Upper lobe of left lung (tissue), 4 donors: ENCODE data around the gene MARCHF4.

Source experiments
- EP300 ChIP-seq, 4 donors: sonication (generic); formaldehyde crosslinking; IDR thresholded peaks; one replicate each; pipeline ENCODE4 v1.5.1; 2017; ENCODE audit warnings: antibody characterized with exemption in 4 of 4, control low read depth in 2 of 4
- POLR2A ChIP-seq, 4 donors: fragments of 450-650 bp; IDR thresholded peaks; one replicate each; pipeline ENCODE4 v1.5.1; 2016 to 2017; ENCODE audit warnings: antibody characterized with exemption in 4 of 4, mild to moderate bottlenecking in 2 of 4
- POLR2AphosphoS5 ChIP-seq, 2 donors: sonication (generic); formaldehyde crosslinking; IDR thresholded peaks; one replicate each; pipeline ENCODE4 v1.5.1; 2017; ENCODE audit warnings: antibody characterized with exemption in 2 of 2

- TF ChIP-seq EP300 (IDR thresholded peaks at IDR 0.05) (no peak), POLR2AphosphoS5 (IDR thresholded peaks at IDR 0.05) (no peak), POLR2A (IDR thresholded peaks at IDR 0.05) (no peak)
Observed at GRCh38 chr2:216392018-216392562, 19.8 kb upstream of the MARCHF4 start.
